Activated CD4-positive, alpha-beta T cell treated with anti-CD3 and anti-CD28 coated beads, Interleukin-2, amount 50 U/mL, for 4 hours (primary cell): ENCODE results near the gene DERL3.

Source experiments
- DNase-seq, 2 experiments: peaks; one replicate each; pipeline ENCODE4 v3.0.0-alpha.2; 2020

DERL3 gene

GRCh38 chr22:23801886-23802377 is 36.9 kb downstream of the DERL3 start:
- no peak for DNase-seq

GRCh38 chr22:23801238-23801821 is 37.5 kb downstream of the DERL3 start:
- no peak for DNase-seq

- no peak for DNase-seq
Measured at GRCh38 chr22:23800297-23801237, 38.2 kb downstream of the DERL3 start.

GRCh38 chr22:23796461-23796860 is 42.3 kb downstream of the DERL3 start:
- no peak for DNase-seq

GRCh38 chr22:23793326-23793725 is 45.5 kb downstream of the DERL3 start:
- DNase-seq = no peak

- no peak for DNase-seq
Measured at GRCh38 chr22:23791738-23792645, 46.8 kb downstream of the DERL3 start.

GRCh38 chr22:23790819-23791737 is 47.7 kb downstream of the DERL3 start:
- no peak for DNase-seq

- no peak for DNase-seq
Measured at GRCh38 chr22:23789638-23790037, 49.2 kb downstream of the DERL3 start.

GRCh38 chr22:23789121-23789520 is 49.7 kb downstream of the DERL3 start:
- DNase-seq = no peak

GRCh38 chr22:23787910-23788309 is 50.9 kb downstream of the DERL3 start:
- DNase-seq = no peak

- DNase-seq = no peak
Measured at GRCh38 chr22:23787600-23787896, 51.3 kb downstream of the DERL3 start.

GRCh38 chr22:23786752-23787599 is 51.8 kb downstream of the DERL3 start, which contains the start of gene SMARCB1:
Gene SMARCB1, plus strand, starts transcription at chr22:23786966. Its CDS starts 204 bp downstream, at chr22:23787170.
- DNase-seq = peak; percentile 82 to 83

GRCh38 chr22:23786261-23786710 is 52.5 kb downstream of the DERL3 start:
- no peak for DNase-seq
